HepG2 (cell line): ENCODE data around the gene FAM174C. TPM values are rescaled to one million over a fixed set of nuclear protein-coding genes. Genes with fewer than 3 reads are reported as not detected.

Experiments used
- ARNT2 ChIP-seq: sonication (generic); formaldehyde crosslinking; IDR thresholded peaks from 2 replicates; pipeline ENCODE4 v1.8.0; 2022; ENCODE audit warnings: mild to moderate bottlenecking, low read depth, missing genetic modification reagents, moderate library complexity
- CENPX ChIP-seq: sonication (generic); formaldehyde crosslinking; IDR thresholded peaks from 2 replicates; pipeline ENCODE4 v1.9.0; 2021; ENCODE audit warnings: mild to moderate bottlenecking, missing genetic modification reagents, moderate library complexity
- MAF1 ChIP-seq: sonication (generic); formaldehyde crosslinking; IDR thresholded peaks from 2 replicates; pipeline ENCODE4 v1.5.0; 2020; ENCODE audit warnings: missing genetic modification reagents, borderline replicate concordance
- NR0B2 ChIP-seq: sonication (generic); formaldehyde crosslinking; IDR thresholded peaks from 2 replicates; pipeline ENCODE4 v1.4.0; 2020; ENCODE audit warnings: mild to moderate bottlenecking, missing genetic modification reagents
- PAWR ChIP-seq: sonication (generic); formaldehyde crosslinking; IDR thresholded peaks from 2 replicates; pipeline ENCODE4 v1.4.0; 2020; ENCODE audit warnings: missing genetic modification reagents, mild to moderate bottlenecking, borderline replicate concordance
- PHF21A ChIP-seq: sonication (generic); formaldehyde crosslinking; IDR thresholded peaks from 2 replicates; pipeline ENCODE4 v1.5.0; 2020; ENCODE audit warnings: mild to moderate bottlenecking, missing genetic modification reagents
- REPIN1 ChIP-seq: sonication (generic); formaldehyde crosslinking; IDR thresholded peaks from 2 replicates; pipeline ENCODE4 v1.8.0; 2022; ENCODE audit warnings: missing genetic modification reagents, low read depth, mild to moderate bottlenecking, borderline replicate concordance
- SP4 ChIP-seq: sonication (generic); formaldehyde crosslinking; IDR thresholded peaks from 2 replicates; pipeline ENCODE4 v1.8.1; 2023; ENCODE audit warnings: mild to moderate bottlenecking, missing genetic modification reagents
- SRF ChIP-seq: IDR thresholded peaks from 2 replicates; pipeline ENCODE4 v1.6.1; 2011; ENCODE audit warnings: mild to moderate bottlenecking, low read depth, low read length, moderate library complexity
- THAP7 ChIP-seq: sonication (generic); formaldehyde crosslinking; IDR thresholded peaks from 2 replicates; pipeline ENCODE4 v1.8.1; 2023; ENCODE audit warnings: mild to moderate bottlenecking, missing genetic modification reagents
- TP53 ChIP-seq: sonication (generic); formaldehyde crosslinking; conservative IDR thresholded peaks from 2 replicates; pipeline ENCODE4 v1.4.0; 2020; ENCODE audit warnings: missing genetic modification reagents
- ZNF101 ChIP-seq: sonication (generic); formaldehyde crosslinking; IDR thresholded peaks from 2 replicates; pipeline ENCODE4 v1.4.0; 2020; ENCODE audit warnings: mild to moderate bottlenecking, low read depth, missing genetic modification reagents, borderline replicate concordance
- ZNF24 ChIP-seq: fragments of 450-650 bp; IDR thresholded peaks from 2 replicates; pipeline ENCODE4 v1.6.1; 2017; ENCODE audit warnings: antibody characterized with exemption, mild to moderate bottlenecking
- ZNF430 ChIP-seq: sonication (generic); formaldehyde crosslinking; IDR thresholded peaks from 2 replicates; pipeline ENCODE4 v1.9.0; 2021; ENCODE audit warnings: mild to moderate bottlenecking, missing genetic modification reagents
- ZNF496 ChIP-seq: sonication (generic); formaldehyde crosslinking; IDR thresholded peaks from 2 replicates; pipeline ENCODE4 v1.8.1; 2023; ENCODE audit warnings: mild to moderate bottlenecking, moderate library complexity, missing genetic modification reagents; ENCODE audit not compliant: insufficient replicate concordance
- ZNF597 ChIP-seq: sonication (generic); formaldehyde crosslinking; IDR thresholded peaks from 2 replicates; pipeline ENCODE4 v1.5.0; 2020; ENCODE audit warnings: missing genetic modification reagents
- ZNF619 ChIP-seq: sonication (generic); formaldehyde crosslinking; IDR thresholded peaks from 2 replicates; pipeline ENCODE4 v1.4.0; 2020; ENCODE audit warnings: mild to moderate bottlenecking, missing genetic modification reagents
- ZNF652 ChIP-seq: IDR thresholded peaks from 2 replicates; pipeline ENCODE4 v1.6.1; 2016; ENCODE audit warnings: low read depth, borderline replicate concordance
- ZNF703 ChIP-seq: sonication (generic); formaldehyde crosslinking; IDR thresholded peaks from 2 replicates; pipeline ENCODE4 v1.5.1; 2020; ENCODE audit warnings: missing genetic modification reagents, mild to moderate bottlenecking, moderate library complexity, borderline replicate concordance
- ZNF780A ChIP-seq: sonication (generic); formaldehyde crosslinking; IDR thresholded peaks from 2 replicates; pipeline ENCODE4 v1.8.0; 2022; ENCODE audit warnings: mild to moderate bottlenecking, missing genetic modification reagents, moderate library complexity
- polyA plus RNA-seq, 8 experiments: library from polyadenylated mRNA; depleted of rRNA in 3 of 8; stranded (reverse) in 7 of 8; unstranded in 1 of 8; fragments of >200 nt; fragmentation: Illumina TruSeq in 4 of 8; extraction: Trizol in 4 of 8; gene quantifications; 2 replicates each; pipeline versions ENCODE4 v1.2.1 to v1.2.3, GENCODE V29; 2011 to 2016; ENCODE audit warnings: low read depth in 4 of 8, missing spikeins in 1 of 8, mixed read lengths in 1 of 8; ENCODE audit not compliant: insufficient read depth in 1 of 8
- total RNA-seq, 5 experiments: library from RNA; depleted of rRNA; stranded (reverse); fragments of >200 nt; fragmentation: Illumina TruSeq; extraction: Trizol; gene quantifications; 2 replicates each; pipeline ENCODE4 v1.2.3, GENCODE V29; 2016; ENCODE audit warnings: low read depth in 1 of 5
- TF ChIP-seq, protein P1 (sequence below): sonication (generic); formaldehyde crosslinking; IDR thresholded peaks from 2 replicates; pipeline ENCODE4 v1.5.1; 2020; ENCODE audit warnings: mild to moderate bottlenecking, missing genetic modification reagents, borderline replicate concordance
- TF ChIP-seq, protein P2 (sequence below): sonication (generic); formaldehyde crosslinking; IDR thresholded peaks from 2 replicates; pipeline ENCODE4 v1.4.0; 2020; ENCODE audit warnings: mild to moderate bottlenecking, missing genetic modification reagents

Gene FAM174C
- total and polyA plus RNA-seq, 2 of the 13 experiments (the other 11 are each of a cell fraction or from before 2014, with no cell fraction given): 19.5 to 31.3 TPM

DNA sequence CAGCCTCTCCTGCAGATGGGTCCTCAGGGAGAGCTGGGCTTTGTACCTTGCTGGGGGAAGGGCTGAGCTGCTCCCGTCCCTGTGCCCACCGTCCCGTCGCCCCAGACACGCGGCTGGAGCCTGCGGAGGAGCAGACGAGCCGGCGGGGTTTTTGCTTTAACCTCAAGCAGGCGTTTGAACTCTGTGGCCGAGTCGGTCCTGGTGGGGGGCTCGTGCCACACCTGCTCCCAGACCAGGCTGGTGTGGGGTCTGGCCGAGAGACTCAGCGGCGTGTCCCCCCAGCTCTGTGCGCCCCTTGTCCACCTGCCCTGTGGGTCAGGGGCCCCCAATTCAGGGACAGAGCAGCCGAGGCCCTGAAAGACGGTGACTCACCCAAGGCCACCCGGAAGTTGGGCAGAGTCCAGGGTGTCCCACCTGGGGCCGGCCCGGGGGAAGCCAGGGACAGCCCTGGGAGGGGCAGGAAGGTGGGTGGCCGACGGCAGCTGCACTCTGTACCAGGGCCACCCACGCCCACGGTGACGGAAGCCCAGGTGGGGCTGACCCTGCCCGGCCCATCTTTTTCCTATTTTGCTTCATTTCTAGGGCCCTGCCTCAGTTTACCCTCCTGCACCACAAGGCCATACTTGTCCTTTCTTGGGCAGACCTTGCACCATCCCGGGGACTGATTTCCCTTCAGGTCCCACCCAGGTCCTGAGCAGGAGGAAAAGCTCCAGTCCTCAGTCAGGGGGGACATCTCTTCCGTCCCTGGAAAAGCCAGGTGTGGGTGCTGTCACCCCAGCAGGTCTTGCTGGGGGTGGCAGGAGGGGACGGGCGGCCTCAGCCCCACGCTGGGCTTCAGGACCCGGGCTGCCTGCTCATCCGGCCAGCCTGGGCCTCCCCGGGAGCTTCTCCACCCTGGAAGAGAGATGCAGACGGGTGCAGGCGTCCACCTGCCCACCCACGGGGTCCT lies 15.6 kb downstream of the FAM174C start (continued):
- no peak for TF ChIP-seq ZNF780A
- no peak for TF ChIP-seq NR0B2 (CRISPR knock-in tag)
- TF ChIP-seq ZNF652 (CRISPR knock-in tag): peak; percentile 51; the same call in 1 of the 2 replicates
- TF ChIP-seq, protein P1, sequence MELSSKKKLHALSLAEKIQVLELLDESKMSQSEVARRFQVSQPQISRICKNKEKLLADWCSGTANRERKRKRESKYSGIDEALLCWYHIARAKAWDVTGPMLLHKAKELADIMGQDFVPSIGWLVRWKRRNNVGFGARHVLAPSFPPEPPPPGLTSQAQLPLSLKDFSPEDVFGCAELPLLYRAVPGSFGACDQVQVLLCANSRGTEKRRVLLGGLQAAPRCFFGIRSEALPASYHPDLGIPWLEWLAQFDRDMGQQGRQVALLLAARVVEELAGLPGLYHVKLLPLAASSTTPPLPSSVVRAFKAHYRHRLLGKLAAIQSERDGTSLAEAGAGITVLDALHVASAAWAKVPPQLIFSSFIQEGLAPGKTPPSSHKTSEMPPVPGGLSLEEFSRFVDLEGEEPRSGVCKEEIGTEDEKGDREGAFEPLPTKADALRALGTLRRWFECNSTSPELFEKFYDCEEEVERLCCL (CRISPR knock-in tag): no peak
- no peak for TF ChIP-seq THAP7 (CRISPR knock-in tag)
- peak; percentile 73 for TF ChIP-seq REPIN1 (CRISPR knock-in tag)
- no peak for TF ChIP-seq PAWR (CRISPR knock-in tag)
- no peak for TF ChIP-seq ZNF101 (CRISPR knock-in tag)
- no peak for TF ChIP-seq SRF
- peak; percentile 37; the same call in 1 of the 2 replicates for TF ChIP-seq ZNF430 (CRISPR knock-in tag)
- peak; percentile 34 for TF ChIP-seq SP4 (CRISPR knock-in tag)
- peak; percentile 65; the same call in 1 of the 2 replicates for TF ChIP-seq TP53 (CRISPR knock-in tag)
- peak; percentile 99 for TF ChIP-seq PHF21A
- TF ChIP-seq ZNF703: peak; percentile 88; the same call in 1 of the 2 replicates
- TF ChIP-seq, protein P2, sequence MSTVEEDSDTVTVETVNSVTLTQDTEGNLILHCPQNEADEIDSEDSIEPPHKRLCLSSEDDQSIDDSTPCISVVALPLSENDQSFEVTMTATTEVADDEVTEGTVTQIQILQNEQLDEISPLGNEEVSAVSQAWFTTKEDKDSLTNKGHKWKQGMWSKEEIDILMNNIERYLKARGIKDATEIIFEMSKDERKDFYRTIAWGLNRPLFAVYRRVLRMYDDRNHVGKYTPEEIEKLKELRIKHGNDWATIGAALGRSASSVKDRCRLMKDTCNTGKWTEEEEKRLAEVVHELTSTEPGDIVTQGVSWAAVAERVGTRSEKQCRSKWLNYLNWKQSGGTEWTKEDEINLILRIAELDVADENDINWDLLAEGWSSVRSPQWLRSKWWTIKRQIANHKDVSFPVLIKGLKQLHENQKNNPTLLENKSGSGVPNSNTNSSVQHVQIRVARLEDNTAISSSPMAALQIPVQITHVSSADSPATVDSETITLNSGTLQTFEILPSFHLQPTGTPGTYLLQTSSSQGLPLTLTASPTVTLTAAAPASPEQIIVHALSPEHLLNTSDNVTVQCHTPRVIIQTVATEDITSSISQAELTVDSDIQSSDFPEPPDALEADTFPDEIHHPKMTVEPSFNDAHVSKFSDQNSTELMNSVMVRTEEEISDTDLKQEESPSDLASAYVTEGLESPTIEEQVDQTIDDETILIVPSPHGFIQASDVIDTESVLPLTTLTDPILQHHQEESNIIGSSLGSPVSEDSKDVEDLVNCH (CRISPR knock-in tag): no peak
- TF ChIP-seq ZNF597 (CRISPR knock-in tag): no peak
- TF ChIP-seq MAF1 (CRISPR knock-in tag): no peak
- TF ChIP-seq CENPX: no peak
- peak; percentile 78 for TF ChIP-seq ARNT2
- TF ChIP-seq ZNF619 (CRISPR knock-in tag): no peak
- TF ChIP-seq ZNF496: no peak
- TF ChIP-seq ZNF24: no peak
